ENCODE measurements around the gene DNAAF8.
A peak's percentile ranks its signal among the peaks of the same experiment; 100 is the strongest.
"Not testable (repeated sequence)": the region's sequence is repeated elsewhere in the genome, so short reads cannot be mapped to it uniquely, and the experiment has no call there.

DNAAF8 gene

DNA sequence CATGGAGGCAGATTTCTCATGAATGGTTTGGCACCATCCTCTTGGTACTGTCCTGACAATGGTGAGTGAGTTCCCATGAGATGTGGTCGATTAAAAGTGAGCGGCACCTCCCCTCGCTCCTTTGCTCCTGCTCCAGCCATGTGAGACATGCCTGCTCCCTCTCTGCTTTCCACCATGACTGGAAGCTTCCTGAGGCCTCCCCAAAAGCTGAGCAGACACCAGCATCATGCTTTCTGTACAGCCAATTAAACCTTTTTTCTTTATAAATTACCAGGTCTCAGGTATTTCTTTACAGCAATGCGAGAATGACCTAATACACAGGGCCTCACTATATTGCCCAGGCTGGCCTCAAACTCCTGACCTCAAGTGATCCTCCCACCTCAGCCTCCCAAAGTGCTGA lies 20.5 kb downstream of the DNAAF8 start:
- DNase-seq = no peak

DNA sequence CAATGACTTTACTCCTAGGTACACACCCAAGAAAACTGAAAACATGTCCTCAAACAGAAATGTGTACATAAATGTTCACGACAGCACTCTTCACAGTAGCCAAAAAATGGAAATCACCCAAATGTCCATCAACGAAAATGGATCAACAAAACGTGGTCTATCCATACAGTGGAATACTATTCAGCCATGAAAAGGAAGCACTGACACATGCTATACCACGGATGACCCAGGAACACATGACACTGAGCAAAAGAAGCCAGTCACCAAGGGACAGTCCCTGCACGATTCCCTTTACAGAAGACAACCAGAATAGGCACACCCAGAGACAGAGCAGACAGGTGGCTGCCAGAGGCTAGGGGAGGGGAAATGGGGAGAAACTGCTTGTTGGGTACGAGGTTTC lies 21.4 kb downstream of the DNAAF8 start:
- no peak for DNase-seq

DNA sequence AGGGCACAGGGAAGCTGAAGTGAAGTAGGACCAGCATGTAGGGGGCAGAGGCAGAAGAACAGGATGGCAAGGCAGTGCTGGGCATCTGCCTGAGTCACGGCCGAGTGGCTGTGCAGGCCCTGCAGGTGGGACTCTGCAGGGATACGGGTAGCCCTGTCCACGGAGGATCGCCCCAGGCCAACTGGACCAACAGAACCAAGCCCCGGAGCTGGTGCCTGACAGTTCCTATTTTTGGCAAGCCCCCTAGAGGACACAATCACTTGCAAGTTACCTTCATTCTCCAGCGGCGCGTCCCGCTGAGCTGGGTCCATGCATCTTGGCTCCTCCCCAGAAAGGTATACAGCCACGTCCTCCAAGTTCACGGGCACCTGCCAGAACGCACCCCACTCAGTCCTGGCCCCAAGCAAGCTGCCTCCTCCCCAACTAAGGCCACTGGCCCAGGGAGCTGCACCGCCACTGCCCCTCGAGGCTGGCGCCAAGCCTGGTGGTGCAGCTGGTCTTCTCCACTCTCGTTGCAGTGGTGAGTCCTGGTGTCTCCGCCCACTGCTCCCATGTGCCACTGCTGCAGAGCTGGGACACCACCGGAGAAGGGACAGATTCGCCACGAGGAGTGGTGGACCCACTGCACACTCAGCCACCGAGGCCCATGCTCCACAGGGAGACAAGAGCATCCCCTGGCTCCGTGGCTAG lies 26.0 kb downstream of the DNAAF8 start:
- DNase-seq = no peak

DNA sequence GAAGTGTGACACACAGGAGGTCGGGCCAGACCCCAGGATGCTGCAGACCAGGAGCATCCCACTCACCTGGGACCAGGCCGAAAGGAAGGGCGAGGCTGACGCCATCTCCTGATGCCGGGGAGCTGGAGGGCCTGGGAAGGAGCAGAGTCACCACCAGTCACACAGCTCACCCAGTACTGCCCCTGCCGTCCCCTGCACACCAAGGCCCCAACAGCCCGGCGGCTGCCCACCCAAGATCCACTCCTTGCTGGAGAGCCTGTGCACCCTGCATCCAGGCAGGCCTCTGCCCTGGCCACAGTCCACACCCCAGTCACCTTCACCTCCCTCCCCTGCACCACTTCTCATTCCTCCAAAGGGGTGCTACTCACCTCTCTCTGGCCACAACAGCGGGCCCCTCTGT lies 27.9 kb downstream of the DNAAF8 start:
- DNase-seq = no peak

DNA sequence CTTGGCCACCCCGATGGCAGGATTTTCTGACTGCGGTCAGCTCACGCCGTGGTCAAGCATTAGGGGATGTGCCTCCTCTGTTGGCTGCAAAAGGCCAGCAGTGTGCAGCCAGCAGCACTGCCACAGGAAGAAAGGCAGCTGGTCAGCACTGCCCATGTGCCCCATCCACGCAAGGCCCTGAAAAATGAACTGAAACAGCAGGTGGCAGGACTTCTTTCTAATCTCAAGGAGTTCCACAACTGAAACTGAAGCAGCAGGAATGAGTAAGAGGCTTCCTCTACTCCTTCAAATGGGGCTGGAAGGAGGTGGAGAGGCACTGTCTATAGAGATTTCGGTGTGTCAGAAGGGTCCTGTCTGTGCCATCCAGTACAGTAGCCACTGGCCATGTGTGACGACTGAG lies 29.5 kb downstream of the DNAAF8 start:
- DNase-seq = no peak

DNA sequence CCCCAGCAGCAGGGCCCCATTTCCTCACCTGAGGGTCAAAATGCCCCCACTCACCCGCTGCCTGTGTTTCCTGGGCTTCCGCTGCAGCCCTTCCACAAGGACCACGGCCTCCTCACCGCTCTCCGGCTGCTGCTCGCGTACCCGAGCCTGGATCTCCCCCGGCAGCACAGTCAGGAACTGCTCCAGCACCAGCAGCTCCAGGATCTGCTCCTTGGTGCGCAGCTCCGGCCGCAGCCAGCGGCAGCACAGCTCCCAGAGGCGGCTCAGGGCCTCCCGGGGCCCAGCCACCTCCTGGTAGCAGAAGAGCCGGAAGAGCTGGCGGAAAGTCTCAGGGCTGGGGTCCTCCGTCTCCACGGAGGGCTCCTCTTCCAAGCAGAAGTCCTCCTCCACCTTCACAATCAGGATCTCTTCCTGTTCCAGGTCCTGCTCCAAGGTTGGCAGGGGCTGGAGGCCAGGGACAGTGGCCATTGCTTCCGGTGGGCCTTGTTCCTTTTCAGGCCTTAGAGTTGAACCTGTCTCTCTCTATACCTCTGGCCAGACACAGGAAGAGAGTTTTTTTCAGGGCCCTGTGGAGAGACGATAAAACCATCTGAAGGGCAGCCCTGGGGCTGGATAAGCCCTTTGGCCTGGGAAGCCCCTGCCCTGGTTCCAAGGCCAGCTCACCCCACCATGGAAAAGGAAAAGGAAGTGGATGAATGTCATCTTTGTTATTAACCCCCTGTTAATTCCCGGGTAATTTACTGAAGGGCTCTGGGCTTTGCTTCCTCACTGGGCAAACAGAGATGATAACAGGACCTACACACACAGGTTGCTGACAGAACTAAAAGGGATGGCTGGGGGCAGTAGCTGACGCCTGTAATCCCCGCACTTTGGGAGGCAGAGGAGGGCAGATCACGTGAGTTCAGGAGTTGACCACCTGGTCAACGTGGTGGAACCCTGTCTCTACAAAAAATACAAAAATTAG lies 31.5 kb downstream of the DNAAF8 start:
- DNase-seq = no peak

DNA sequence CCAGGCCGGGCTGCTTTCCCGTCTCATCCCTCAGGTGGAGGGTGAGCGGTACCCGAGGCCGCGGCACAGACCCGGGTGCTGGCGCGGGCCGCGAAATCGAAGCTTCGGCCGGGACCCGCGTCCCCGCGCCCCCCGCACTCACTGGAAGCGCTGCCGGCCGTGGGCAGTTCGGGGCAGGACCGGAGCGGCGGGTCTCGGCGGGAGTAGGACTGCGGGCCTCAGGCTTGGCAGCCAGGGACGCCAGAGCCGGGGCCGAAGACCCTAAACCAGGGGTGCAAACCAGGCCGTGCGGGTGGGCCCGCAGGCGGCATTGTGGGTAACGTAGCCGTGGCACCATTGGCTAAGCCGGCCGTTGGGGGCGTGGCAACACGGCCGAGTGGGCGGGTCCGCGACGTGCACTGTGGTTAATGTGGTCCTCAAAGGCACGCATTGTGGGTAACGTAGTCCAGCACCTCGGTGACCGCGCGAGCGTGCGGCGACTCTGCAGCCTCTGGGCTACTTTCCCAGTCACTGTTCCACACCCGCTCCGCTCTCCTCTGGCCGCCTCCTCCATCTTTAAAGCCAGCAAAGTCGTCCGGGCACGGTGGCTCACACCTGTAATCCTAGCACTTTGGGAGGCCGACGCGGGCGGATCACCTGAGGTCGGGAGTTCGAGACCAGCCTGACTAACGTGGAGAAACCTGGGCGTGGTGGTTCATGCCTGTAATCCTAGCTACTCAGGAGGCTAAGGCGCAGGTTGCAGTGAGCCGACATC lies 32.7 kb downstream of the DNAAF8 start, which contains the start of gene ZNF500:
Gene ZNF500, minus strand, starts transcription at position 288 of the 754 bp plus-strand sequence. CDS start 1,184 bp downstream, outside the sequence.
- DNase-seq = peak; percentile 99

DNA sequence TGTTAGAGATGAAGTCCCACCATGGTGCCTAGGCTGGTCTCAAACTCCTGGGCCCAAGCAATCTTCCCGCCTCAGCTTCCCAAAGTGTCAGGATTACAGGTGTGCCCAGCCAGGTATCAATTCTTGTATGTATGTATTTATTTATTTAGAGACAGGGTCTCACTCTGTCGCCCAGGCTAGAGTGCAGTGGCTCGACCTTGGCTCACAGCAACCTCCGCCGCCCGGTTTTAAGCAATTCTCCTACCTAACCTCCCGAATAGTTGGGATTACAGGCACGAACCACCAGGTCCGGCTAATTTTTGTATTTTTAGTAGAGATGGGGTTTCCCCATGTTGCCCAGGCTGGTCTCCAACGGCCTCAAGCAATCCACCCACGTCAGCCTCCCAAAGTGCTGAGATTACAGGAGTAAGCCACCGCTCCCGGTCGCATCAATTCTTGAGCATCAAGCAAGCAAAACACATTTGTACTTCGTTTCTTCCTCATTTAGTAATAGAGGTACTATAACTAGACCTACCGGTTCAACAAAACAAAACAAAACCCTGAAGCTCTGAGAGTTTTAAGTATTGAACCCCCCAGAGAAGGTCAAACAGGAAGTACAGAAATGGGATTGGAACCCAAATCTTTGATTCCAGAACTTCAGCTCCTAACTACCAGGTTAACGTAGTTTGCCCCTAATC lies 33.7 kb downstream of the DNAAF8 start:
- DNase-seq = peak; percentile 59

DNA sequence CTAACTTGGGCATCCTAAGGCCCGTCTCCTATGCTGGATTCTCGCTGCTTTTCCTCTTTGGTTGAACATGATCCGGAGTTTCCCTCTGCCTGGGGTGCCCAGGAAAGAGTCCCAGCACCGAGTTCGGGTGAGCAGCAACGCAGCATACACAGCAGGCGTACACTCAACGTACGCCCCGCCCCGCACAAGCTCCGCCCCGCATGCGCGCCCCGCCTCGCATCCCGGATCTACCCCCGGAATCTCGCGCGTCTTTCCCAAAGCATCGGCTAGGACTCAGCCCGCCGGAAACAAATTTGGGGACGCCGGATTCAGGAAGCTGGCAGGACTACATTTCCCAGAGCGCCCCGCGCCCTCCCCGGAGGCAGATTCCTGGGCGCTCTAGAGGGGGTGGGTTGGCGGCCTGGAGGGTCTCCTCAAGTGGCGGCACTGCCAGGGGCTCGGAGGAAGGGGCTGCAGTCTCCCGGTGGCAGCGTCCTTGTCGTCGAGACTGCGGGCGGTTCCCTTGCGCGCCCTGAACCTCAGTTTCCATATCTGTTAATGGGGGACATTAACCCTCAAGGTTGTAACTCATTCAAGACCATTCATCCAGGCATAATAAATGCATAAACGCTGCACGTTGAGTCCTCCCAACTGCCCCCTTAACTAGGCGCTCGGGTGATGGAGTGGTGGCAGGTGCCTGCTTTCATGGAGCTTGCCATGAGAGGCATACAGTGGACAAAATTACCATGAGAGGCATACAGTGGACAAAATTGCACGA lies 34.4 kb downstream of the DNAAF8 start:
- DNase-seq = peak; percentile 94

DNA sequence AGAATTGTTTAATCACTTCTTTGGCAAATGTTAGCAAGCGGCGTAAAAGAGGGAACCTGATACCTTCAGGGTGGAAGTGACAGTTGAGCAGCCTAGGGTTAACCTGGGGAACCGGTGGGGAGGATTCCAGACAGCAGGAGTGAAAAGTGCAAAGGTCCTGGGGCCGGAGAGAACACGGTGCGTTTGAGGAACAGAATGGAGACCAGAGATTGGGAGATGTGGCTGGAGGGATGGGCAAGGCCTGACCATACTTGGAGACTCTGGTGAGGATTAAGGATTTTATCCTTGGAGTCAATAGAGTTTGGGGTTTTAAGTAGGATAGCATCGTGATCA lies 34.9 kb downstream of the DNAAF8 start:
- no peak for DNase-seq

DNA sequence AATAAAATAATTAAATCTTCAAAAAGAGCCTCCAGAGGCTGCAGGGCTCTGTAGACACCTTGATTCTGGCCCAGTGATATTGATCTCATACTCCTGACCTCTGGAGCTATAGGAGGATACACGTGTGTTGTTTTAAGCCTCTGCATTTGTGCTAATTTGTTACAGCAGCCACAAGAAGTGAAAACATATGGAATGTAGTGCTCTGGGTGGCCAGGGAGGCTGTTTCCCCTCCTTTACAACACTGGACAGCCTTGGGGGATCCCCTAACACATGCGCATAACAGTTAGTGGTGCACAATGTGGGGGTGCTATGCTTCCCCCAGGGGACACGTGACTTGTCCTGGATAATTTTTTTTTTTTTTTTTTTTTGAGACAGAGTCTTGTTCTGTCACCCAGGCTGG lies 37.3 kb downstream of the DNAAF8 start:
- no peak for DNase-seq

DNA sequence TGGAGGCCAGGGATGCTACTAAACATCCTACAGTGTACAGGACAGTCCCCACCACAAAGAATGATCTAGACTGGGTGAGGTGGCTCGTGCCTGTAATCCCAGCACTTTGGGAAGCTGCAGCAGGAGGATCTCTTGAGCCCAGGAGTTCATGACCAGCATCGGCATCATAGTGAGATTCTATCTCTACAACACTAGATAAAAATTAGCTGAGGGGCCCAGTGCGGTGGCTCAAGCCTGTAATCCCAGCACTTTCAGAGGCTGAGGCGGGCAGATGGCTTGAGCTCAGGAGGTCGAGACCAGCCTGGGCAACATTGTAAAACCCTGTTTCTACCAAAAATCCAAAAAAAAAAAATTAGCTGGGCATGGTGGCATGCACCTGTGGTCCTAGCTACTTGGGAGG lies 38.0 kb downstream of the DNAAF8 start:
- no peak for DNase-seq

DNA sequence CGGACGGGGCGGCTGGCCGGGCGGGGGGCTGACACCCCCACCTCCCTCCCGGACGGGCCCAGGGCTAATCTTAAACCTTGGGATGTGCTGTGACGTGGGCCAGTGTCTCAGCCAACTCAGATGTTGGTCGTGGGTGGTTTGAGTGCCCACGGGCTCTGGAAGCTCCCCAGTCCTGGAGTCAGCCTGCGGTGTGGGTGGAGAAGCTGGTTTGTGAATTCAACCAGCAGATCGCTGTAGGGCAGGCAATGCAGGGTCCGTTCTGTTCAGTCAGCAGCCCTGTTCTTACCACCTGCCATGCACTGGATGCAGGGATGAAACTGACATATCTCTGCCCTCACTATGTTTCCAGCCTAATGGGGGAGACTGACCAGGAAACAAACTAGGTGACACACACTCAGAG lies 40.7 kb downstream of the DNAAF8 start:
- DNase-seq = no peak

DNA sequence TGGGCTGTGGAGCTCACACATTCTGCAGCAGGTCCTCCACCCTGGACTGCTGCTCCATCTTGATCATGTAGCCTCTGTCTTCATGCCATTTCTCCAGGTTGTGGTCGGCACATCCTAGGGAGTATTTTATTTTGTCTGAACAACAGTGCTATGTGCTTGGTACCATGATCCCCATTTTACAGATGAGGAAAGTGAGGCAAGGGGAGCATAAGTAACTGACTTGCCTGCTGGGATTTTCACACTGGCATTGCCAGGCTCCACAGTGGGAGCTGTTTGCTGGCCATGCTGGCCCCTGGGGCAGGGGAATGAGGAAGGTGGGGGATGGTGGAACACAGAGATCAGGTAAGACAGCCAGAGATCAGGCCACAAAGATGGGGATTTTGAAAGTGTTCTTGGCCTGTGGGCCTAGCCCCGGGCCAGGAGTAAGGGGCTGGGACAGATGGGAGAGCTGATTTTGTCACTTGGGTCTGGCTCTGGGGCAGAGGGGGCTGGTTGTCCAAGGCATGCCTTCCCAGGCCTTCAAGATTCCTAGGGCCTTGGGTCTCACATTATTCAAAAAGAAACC lies 41.9 kb downstream of the DNAAF8 start:
- DNase-seq = no peak

DNA sequence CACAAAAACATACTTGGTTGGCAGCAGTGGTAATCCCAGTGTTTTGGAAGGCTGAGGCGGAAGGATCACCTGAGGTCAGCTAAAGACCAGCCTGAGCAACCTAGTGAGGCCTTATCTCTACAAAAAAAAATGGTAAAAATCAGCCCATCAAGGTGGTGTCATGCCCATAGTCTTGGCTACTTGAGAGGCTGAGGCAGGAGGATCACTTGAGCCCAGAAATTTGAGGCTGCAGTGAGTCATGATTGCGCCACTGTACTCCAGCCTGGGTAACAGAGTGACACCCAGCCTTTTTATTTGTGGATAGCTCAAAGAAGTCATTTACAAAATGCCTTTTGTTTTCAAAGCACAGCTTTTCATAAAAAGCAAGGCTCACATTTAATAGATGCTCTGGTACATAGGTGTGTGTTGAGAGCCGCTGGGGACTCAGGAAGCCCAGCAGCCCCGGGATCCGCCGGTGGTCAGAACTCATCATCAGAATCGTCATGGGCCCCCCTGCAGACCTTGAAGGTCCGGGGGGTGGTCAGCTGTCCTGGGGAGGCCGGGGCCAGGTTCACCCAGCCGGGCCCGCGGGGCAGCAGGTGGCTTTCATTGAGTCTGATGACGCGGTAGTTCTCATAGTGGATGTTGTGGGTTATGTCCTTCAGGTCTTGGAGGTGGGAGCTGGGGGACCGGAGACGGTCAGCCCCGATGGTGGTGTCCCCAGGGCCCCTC lies 43.2 kb downstream of the DNAAF8 start:
- no peak for DNase-seq

DNA sequence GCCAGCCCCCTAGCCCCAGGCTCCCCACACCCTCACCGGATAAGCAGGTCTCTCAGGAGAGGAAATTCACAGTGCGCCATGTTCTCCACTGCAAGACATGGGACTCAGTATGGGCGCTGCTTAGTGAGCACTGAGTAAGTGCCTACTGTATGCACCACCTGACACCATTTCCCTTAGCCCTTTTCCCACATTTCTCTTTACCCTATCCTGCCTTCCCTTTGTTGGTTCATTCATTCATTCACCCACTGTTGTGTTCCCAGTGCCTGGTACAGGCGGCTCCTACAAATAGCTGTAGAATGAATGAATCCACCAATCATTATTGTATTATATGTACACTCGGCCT lies 43.7 kb downstream of the DNAAF8 start:
- no peak for DNase-seq

DNA sequence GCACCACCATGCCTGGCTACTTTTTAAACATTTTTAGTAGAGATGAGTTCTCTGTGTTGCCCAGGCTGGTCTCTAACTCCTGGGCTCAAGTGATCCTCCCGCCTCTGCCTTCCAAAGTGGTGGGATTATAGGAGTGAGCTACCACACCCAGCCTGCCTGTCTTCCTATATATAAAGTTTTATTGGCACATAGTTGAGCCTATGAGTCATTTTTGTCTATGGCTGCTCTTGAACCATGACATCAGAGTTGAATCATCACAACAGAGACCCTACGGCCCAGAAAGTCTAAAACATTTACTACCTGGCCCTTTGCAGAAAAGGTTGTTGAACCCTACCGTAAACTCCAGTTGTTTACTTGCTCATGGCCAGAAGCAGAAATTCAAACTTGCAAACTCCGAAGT lies 45.9 kb downstream of the DNAAF8 start:
- no peak for DNase-seq

DNA sequence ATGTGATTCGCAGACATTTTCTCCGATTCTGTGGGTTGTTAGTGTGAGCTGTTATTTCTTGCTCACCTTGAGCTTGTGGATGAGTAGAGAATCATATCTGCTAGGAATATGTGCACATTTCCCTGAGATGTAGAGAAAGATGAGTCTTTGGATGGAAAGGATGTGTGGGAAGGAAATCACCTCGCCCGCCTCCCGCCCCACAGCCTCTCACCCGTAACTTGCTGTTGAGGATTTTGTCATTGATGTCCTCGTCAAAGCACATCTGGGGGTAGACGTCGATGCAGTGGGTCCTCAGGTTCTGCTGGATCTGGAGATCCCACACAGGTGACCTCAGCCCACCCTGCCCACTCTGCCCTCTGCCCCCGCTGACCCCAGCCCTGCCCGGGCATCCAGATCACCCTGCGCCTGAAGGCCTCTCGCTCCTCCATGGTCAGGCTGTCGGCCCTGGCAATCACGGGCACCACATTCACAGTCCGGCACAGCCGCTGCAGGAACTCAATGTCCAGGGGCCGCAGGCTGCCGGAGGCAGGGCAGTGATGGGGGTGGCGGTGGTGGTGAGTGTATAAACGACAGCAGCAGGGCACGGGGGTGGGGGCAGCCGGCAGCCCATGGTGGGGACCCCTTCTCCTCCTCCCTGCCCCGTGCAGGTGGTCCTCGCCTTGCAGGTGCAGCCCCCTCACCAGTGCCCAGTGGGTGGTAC lies 49.1 kb downstream of the DNAAF8 start:
- no peak for DNase-seq

DNA sequence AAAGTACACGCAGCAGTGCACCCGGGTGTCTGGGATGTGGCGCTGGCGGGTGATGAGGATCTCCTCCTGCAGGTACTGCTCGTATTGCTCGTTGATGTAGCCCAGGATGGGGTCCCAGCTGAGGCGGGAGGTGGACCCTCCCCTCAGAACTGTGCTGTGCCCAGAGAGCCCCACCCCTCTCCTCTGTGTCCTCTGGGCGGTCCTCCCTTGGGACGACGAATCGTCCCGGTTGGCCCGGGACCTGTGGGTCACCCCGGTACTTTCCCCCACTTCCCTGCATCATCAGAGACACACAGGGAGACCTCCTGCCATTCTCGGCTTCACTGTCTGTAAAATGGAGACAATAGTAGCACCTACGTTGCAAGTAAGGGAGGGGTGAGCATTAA lies 49.6 kb downstream of the DNAAF8 start:
- no peak for DNase-seq

DNA sequence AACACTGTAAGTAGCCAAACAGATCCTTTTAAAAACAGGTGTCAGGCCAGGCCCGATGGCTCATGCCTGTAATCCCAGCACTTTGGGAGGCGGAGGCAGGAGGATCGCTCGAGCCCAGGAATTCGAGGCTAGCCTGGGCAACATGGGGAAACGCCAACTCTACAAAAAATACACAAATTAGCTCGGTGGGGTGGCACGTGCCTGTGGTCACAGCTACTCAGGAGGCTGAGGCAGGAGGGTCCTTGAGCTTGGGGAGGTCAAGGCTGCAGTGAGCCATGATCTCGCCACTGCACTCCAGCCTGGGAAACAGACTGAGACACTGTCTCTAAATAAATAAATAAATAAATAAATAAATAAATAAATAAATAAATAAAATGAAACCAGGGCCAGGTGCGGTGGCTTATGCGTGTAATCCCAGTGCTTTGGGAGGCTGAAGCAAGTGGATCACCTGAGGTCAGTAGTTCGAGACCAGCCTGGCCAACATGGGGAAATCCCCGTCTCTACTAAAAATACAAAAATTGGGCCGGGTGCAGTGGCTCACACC lies 50.2 kb downstream of the DNAAF8 start:
- DNase-seq = not testable (repeated sequence)

Measured in RPMI8226 (cell line).